ENCODE measurements around the gene PRKCB. TPM values are rescaled to one million over a fixed set of nuclear protein-coding genes. Genes with fewer than 3 reads are reported as not detected.

The PRKCB gene
- total RNA-seq, 6 donors from 2014 or later: 9.6 to 28.0 (median 13.9) TPM

- no peaks in the 10 kb centered on the region for H3K27me3 ChIP-seq
- H3K9me3 ChIP-seq: no peaks in the 10 kb centered on the region
- ATAC-seq (ENCODE audit: low FRiP score in 2 of 2) (no peak), DNase-seq (no peak)
- 40 to 41% methylated on average over 10 of the region's 10 CpGs for WGBS, 2 donors
- TF ChIP-seq POLR2A (IDR thresholded peaks at IDR 0.05): no peak
- TF ChIP-seq, protein P1, sequence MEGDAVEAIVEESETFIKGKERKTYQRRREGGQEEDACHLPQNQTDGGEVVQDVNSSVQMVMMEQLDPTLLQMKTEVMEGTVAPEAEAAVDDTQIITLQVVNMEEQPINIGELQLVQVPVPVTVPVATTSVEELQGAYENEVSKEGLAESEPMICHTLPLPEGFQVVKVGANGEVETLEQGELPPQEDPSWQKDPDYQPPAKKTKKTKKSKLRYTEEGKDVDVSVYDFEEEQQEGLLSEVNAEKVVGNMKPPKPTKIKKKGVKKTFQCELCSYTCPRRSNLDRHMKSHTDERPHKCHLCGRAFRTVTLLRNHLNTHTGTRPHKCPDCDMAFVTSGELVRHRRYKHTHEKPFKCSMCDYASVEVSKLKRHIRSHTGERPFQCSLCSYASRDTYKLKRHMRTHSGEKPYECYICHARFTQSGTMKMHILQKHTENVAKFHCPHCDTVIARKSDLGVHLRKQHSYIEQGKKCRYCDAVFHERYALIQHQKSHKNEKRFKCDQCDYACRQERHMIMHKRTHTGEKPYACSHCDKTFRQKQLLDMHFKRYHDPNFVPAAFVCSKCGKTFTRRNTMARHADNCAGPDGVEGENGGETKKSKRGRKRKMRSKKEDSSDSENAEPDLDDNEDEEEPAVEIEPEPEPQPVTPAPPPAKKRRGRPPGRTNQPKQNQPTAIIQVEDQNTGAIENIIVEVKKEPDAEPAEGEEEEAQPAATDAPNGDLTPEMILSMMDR (IDR thresholded peaks at IDR 0.05): no peak
- no peak for TF ChIP-seq EP300 (IDR thresholded peaks at IDR 0.05)
- no peak for TF ChIP-seq POLR2AphosphoS5 (IDR thresholded peaks at IDR 0.05)
- no peak overlapping the region for H3K4me3 ChIP-seq
- no peaks in the 10 kb centered on the region for H3K36me3 ChIP-seq
- H3K4me1 ChIP-seq: peaks cover 0 to 4% (median 0%) of the 10 kb centered on the region in 4 donors
- no peak overlapping the region for H3K27ac ChIP-seq
Measured at GRCh38 chr16:23966597-23967394, 131.0 kb downstream of the PRKCB start.

DNA sequence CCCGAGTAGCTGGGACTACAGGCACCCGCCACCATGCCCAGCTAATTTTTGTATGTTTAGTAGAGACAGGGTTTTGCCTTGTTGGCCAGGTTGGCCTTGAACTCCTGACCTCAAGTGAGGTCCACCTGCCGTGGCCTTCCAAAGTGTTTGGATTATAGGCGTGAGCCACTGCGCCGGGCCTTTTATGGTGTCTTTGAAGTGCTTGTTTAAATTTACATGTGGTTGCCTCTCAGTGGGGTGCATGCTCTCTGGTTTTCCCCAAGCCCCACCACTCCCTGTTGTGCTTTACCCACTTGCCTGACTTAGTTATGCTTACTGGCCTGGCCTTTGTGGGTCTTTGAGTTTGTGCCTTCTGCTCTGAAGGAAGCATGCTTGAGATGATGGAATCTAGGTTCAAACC is 132.0 kb downstream of the PRKCB start:
- Histone ChIP-seq H3K27me3 (no peaks in the 10 kb centered on the region), H3K36me3 (no peaks in the 10 kb centered on the region), H3K9me3 (no peaks in the 10 kb centered on the region), H3K27ac (no peak overlapping the region), H3K4me3 (no peak overlapping the region), H3K4me1 (peaks cover 0 to 4% (median 0%) of the 10 kb centered on the region in 4 donors)
- ATAC-seq (ENCODE audit: low FRiP score in 2 of 2) (no peak), DNase-seq (no peak)
- TF ChIP-seq POLR2AphosphoS5 (IDR thresholded peaks at IDR 0.05) (no peak), POLR2A (IDR thresholded peaks at IDR 0.05) (no peak), EP300 (IDR thresholded peaks at IDR 0.05) (no peak)
- TF ChIP-seq, protein P1 (IDR thresholded peaks at IDR 0.05): no peak
- 77 to 79% methylated on average over 6 of the region's 6 CpGs for WGBS, 2 donors

DNA sequence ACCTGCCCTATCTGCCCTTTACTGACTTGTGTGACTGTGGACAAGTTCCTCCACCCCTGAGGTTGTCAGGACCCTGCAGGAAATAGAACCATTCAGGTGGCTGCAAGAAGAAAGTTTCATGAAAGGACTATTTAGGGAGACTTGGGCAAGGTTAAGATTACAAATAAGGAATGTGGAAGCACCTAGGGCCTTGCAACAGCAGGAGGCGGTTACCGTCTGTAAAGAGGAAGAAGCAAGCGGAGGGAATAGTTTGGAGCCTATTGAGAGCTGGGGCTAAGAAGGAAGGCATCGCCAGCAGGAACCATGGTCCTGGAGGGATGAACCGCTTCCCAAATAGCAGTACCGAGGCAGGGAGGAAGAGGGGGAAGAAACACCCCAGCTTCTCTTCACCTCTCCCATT is 132.4 kb downstream of the PRKCB start:
- no peak overlapping the region for H3K27ac ChIP-seq
- WGBS, 2 donors: 61 to 70% methylated on average over 6 of the region's 6 CpGs
- H3K36me3 ChIP-seq: no peaks in the 10 kb centered on the region
- TF ChIP-seq, protein P1 (IDR thresholded peaks at IDR 0.05): no peak
- no peak for TF ChIP-seq POLR2AphosphoS5 (IDR thresholded peaks at IDR 0.05)
- no peak for TF ChIP-seq EP300 (IDR thresholded peaks at IDR 0.05)
- no peak for TF ChIP-seq POLR2A (IDR thresholded peaks at IDR 0.05)
- H3K4me3 ChIP-seq: no peak overlapping the region
- no peaks in the 10 kb centered on the region for H3K9me3 ChIP-seq
- ATAC-seq (ENCODE audit: low FRiP score in 2 of 2) (no peak), DNase-seq (peak in 1 of 2 donors; percentile 33)
- H3K27me3 ChIP-seq: no peaks in the 10 kb centered on the region
- H3K4me1 ChIP-seq: peaks cover 0 to 4% (median 0%) of the 10 kb centered on the region in 4 donors

GRCh38 chr16:23969468-23970297 is 133.9 kb downstream of the PRKCB start:
- TF ChIP-seq, protein P1 (IDR thresholded peaks at IDR 0.05): no peak
- TF ChIP-seq EP300 (IDR thresholded peaks at IDR 0.05) (no peak), POLR2AphosphoS5 (IDR thresholded peaks at IDR 0.05) (no peak), POLR2A (IDR thresholded peaks at IDR 0.05) (no peak)
- H3K4me1 ChIP-seq: peaks cover 0 to 4% (median 0%) of the 10 kb centered on the region in 4 donors
- no peak overlapping the region for H3K4me3 ChIP-seq
- no peak overlapping the region for H3K27ac ChIP-seq
- ATAC-seq (ENCODE audit: low FRiP score in 2 of 2) (no peak), DNase-seq (no peak)
- H3K27me3 ChIP-seq: no peaks in the 10 kb centered on the region
- no peaks in the 10 kb centered on the region for H3K9me3 ChIP-seq
- H3K36me3 ChIP-seq: no peaks in the 10 kb centered on the region
- 77 to 79% methylated on average over 6 of the region's 6 CpGs for WGBS, 2 donors

Data from upper lobe of left lung (tissue), 6 donors.